Measurements from ENCODE around the gene HADHA.

Gene HADHA

DNA sequence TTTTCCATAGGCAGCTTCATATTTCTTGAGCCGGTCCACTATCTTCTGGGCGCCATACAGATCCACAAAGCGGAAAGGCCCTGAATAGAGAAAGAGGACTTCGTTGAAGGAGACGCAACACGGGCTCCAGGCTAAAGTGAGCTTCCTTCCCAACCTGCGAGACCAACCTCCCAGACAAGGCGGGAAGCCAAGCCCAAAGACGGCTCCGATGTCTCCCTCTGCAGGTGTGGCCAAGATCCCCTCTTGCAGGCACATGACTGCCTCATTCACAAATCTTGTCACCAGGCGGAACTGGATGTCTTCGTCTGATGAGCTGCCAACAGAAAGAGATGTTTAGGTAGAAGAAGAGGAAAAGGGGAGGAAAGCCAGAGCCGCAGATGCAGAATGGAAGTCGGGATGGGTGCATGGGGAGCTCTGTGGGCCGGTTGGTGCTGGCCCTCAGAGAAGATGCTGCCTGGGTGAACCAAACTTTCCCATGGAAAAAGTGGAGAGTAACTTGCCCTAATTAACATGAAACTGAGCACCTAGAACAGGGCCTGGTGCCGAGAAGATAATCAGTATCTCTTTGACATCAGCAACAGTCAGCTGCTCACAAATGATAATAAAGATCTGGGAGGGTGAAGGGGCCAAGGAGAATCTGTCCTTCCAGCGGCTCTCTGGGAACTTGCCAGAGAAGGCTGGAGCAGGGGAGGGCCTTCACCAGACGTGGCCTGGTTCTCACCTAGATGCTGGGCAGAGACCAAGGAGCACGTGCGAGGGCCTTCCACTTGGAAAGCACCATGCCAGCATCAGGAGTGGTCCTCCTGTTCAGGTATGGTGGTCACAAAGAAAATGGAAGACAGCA lies 52.9 kb downstream of the HADHA start:
- DNase-seq (ENCODE audit: low read depth): no peak

DNA sequence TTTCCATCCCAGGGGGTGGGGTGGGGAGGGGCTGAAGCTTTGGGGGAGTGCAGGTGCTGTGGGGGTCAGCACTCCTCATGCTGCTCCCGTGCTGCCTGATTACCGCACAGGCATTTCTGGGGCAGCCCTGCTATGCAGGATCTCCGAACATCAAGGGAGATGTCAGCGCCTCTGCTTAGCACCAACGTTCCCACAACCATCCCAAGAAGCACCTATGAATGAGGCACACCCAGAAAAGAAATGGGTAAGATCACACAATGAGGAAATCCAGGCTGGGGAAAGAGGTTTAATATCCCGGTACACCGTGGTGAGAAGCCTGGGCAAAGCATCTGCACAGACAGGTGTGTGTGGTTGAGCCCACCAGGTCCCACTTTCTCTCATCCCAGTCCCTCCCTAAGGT lies 54.1 kb downstream of the HADHA start:
- no peak for DNase-seq (ENCODE audit: low read depth)

- no peak for DNase-seq (ENCODE audit: low read depth)
Measured at GRCh38 chr2:26189751-26190150, 54.7 kb downstream of the HADHA start.

DNA sequence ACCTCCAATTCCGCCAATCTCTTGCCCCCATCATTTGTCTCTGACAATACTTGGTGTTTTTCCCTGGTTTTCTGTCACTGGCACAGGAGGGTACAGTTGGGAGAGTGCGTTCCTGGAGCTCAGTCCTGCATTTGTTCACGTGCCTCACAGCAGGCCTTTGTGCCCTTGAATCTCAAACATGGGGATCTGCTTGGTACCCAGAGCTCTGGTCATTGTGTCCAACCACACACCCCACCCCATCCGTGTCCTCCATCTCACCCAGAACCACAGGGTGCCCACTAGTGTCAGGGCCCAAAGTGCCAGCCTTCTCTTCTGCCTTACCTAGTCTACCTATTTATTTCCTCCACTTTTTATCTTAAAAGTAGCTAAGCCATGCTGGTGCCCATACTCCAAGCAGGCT lies 55.3 kb downstream of the HADHA start:
- no peak for DNase-seq (ENCODE audit: low read depth)

- DNase-seq (ENCODE audit: low read depth): no peak
Measured at GRCh38 chr2:26187537-26188104, 56.8 kb downstream of the HADHA start.

- no peak for DNase-seq (ENCODE audit: low read depth)
Measured at GRCh38 chr2:26187114-26187513, 57.3 kb downstream of the HADHA start.

DNA sequence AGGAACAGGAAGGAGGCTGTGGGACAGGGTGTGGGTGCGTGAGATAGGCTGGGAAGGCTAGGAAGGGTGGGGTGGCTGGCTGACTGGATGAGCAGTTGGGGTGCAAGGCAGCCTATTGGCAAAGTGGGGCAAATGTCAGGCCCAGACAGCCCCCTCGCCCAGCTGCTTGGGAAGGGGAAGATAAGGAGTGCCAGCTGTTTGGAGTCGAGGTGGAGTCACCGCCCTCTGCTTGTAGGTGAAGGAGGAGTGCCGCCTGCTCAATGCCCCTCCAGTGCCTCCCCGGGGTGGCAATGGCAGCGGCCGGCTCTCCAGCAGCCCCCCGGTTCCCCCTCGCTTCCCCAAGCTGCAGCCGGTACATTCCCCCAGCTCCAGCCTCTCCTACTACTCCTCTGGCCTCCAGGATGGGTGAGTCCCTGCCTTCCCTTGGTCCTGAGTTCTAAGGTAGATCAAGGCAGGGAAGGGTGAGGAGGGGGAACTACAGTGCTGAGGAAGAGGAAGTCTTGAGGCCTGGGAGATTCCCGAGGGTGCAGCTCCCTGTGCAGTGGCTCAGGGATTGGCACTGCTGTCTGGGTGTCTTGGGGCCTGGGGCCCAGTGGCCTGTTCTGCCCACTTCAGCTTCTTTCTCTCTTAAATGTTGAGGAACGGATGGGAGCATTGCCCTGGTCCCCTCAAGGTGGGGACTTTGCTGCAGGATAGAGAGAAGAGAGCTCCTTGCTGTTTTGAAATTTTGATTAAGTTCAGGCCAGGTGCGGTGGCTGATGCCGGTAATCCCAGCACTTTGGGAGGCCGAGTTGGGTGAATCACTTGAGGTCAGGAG lies 58.3 kb downstream of the HADHA start:
- DNase-seq (ENCODE audit: low read depth): no peak

DNA sequence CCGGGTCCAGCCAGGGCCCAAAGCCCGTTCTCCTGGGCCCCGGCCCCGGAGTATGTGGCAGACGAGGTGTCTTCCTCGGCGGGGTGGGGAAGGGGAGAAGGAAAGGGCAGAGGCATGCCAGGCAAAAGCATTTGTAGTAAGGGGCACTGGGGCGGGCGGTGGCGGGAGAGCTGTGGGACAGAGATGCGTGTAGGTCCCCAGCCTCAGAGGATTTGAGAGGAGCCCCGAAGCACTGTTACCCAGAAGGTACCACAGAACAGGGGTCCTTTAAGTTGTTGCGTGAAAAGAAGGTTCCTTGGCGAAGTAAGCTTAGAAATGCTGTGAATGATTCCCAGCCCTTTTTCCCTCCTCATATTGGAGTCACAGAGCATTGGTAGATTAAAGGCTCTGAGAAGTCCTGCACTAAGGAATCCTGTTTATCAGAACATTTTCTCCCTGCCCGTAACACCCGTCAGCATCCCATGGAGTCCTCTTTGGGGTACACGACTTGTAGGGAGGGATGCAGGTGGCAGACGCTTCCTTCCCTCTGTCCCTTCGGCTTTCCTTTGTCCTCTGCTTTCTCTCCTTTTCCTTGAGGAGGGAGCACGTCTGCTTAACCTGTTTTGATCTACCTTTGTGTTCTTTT lies 59.0 kb downstream of the HADHA start:
- no peak for DNase-seq (ENCODE audit: low read depth)

DNA sequence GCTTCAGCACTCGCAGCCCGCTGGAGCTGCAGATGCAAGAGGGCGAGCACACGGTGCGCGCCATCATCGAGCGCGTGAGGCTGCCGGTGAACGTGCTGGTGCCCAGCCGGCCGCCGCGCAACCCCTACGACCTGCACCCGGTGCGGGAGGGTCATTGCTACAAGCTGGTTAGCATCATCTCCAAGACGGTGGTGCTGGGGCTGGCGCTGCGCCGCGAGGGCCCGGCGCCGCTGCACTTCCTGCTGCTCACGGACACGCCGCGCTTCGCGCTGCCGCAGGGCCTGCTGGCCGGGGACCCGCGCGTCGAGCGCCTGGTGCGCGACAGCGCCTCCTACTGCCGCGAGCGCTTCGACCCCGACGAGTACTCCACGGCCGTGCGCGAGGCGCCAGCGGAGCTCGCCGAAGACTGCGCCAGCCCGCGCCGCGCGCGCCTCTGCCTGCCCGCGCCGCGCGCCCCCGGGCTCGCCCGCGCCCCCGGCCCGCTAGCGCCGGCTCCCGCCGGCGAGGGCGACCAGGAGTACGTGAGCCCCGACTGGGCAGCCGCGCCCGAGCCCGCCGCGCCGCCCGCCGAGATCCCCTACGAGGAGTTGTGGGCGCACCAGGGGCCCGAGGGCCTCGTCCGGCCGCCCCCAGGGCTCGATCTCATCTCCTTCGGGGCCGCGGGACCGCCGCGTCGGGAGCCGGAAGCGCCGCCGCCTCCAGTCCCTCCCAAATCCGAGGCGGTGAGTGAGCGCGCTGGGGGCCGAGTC lies 59.7 kb downstream of the HADHA start:
- peak; percentile 13 for DNase-seq (ENCODE audit: low read depth)

DNA sequence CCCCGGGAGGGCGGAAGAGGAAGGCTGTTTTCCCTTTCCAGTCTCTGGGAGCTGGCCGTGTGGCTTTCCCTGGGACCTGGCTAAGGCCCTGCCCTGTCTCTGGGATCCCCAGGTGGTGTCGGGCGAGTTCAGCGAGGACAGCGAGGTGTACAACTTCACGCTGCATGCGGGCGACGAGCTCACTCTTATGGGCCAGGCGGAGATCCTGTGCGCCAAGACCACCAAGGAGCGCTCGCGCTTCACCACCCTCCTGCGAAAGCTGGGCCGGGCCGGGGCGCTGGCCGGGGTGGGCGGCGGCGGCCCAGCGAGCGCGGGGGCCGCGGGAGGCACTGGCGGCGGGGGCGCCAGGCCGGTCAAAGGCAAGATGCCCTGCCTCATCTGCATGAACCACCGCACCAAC lies 60.3 kb downstream of the HADHA start:
- DNase-seq (ENCODE audit: low read depth): no peak

GRCh38 chr2:26182887-26183630 lies 61.4 kb downstream of the HADHA start:
- DNase-seq (ENCODE audit: low read depth): no peak

- DNase-seq (ENCODE audit: low read depth): no peak
Measured at GRCh38 chr2:26182441-26182840, 62.0 kb downstream of the HADHA start.

DNA sequence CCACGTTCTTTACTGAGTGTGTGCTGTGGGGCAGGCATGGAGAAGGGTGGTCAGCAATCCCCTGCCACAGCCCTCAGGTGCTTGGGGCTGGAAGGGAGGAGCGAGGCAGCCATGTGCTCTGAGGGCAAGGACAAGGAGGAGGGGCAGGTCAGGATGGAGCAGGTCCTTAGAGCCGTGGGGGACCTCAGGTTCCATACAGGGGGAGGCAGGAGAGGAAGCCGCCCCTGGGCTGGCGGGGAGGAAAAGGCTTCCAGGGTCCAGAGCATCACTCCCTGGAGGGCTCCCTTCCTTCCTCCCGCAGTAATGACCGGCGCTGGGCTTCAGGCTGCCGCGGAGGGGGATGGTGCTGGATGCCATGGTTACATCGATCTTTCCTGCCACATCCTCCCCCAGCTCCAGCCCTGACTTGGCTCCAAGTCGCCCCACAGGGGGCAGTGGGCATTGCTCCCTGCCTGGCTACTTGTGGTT lies 65.0 kb downstream of the HADHA start:
- no peak for DNase-seq (ENCODE audit: low read depth)

DNA sequence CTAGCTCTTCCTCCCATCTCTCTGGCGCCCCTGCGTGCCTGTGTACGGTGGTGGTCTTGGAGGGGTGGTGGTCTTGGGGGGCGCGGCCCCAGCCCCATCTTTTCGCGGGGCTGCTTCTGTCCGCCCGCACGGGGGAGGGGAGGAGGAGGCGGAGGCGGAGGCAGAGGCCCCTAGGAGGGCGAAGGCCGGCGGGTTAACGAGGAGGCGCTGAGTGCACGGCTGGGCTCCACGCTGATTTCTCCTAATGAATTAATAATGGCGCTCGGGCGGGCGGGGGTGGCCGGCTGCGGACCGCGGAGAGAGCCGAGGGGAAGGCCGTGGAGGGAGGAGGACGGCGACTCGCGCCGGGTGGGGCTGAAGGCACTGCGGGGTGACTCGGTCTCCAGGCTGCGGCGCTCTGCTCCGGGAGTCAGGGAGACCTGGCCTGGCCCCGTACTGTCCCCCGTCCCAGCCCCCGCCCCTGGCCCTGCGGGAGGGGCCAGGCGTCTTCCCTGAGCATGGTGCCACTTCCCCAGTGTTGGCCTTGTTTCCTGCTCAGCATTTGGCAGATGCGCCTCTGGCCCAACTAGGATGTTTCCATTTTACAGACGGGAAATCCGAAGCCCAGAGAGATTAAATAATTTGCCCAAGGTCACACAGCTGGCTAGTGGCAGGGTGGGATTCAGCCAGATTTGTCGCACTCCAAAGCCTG lies 65.5 kb downstream of the HADHA start:
- no peak for DNase-seq (ENCODE audit: low read depth)

- DNase-seq (ENCODE audit: low read depth): no peak
Measured at GRCh38 chr2:26178246-26178645, 66.2 kb downstream of the HADHA start.

GRCh38 chr2:26177122-26177521 lies 67.3 kb downstream of the HADHA start:
- no peak for DNase-seq (ENCODE audit: low read depth)

DNA sequence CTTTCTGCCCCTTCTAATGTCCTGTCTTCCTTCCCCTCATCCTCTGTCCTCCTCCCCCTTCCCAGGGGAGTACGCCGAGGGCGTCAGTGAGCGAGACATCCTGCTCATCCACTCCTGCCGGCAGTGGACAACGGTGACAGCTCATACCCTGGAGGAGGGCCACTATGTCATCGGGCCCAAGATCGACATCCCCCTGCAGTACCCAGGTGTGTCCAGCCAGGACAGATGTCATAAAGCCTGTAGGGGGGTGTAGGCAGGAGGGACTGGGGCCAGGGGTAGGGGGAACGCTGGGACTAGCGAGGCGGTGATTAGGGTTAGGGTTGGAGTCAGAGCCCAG lies 68.2 kb downstream of the HADHA start:
- no peak for DNase-seq (ENCODE audit: low read depth)

GRCh38 chr2:26175466-26176278 lies 68.8 kb downstream of the HADHA start:
- DNase-seq (ENCODE audit: low read depth): no peak

DNA sequence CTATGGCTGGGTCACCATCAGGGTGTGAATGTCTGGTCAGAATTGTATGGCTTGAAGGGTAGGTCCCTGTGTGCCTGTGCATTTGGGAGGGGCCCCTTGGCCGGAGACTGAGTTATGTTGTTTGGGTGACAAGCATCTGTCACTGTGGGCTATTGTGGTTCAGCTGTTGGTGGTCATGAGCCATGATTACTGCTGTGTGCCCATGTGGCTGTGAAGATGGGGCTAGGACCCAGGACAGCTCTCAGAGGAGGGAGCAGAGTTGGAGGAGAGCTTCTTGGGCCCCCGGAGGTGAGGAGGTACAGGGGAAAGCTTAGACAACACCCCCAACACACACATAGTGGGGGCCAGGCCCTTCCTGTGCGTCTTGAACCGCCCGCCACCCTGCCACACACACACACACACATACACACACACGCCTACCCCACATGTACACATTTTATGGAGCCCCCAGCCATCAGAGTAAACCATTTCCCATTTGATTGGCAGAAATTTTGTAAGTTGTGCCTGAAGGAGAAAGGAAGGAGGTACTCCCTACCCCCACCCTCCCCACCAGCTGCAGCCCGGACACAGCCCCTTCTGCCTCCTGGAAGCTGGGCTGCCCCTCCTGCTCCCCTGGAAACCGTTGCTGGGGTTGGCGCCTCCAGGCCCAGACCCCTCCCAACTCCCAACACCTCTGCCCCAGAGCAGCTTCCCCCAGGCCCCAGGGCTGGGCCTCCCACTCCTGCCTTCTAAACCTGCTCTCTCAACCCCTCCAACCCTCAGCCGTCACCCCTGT lies 69.6 kb downstream of the HADHA start:
- no peak for DNase-seq (ENCODE audit: low read depth)

All from non-pigmented ciliary epithelial cell (primary cell).